Right cardiac atrium (tissue), 5 donors: ENCODE data around the gene IKZF1. TPM values are rescaled to one million over a fixed set of nuclear protein-coding genes. Genes with fewer than 3 reads are reported as not detected.

ENCODE experiments used
- ATAC-seq, 2 donors: fragments of 200-7000 bp; cut with Tn5 transposase; one replicate each; pipeline versions ENCODE4 v1.8.0 to v1.9.1; 2020; ENCODE audit warnings: moderate library complexity in 2 of 2, mild to moderate bottlenecking in 1 of 2
- DNase-seq, 3 donors: peaks; one replicate each; pipeline ENCODE4 v3.0.0-alpha.2; 2020
- H3K27ac ChIP-seq: one replicate; pipeline ENCODE4 v1.5.1; 2013; ENCODE audit warnings: mild to moderate bottlenecking, low read length, control low read depth, moderate library complexity
- H3K27me3 ChIP-seq: one replicate; pipeline ENCODE4 v1.6.1; 2013; ENCODE audit not compliant: control insufficient read depth, insufficient read depth
- H3K4me1 ChIP-seq: one replicate; pipeline ENCODE4 v1.6.1; 2013; ENCODE audit warnings: low read length; ENCODE audit not compliant: control insufficient read depth, insufficient read depth
- H3K4me3 ChIP-seq: one replicate; pipeline ENCODE4 v1.5.1; 2013; ENCODE audit warnings: low read length, control low read depth
- H3K9me3 ChIP-seq: one replicate; pipeline ENCODE4 v1.6.1; 2013; ENCODE audit warnings: low read length; ENCODE audit not compliant: control insufficient read depth
- WGBS: extraction: QIAGEN DNeasy Blood & Tissue Kit; methylation state at CpG from one replicate; pipeline ENCODE4 v1.1.7; 2013; 5-methylcytosine and 5-hydroxymethylcytosine counted together
- intact Hi-C, 4 donors: fragments of 100-400 bp; cut with DNase I; formaldehyde crosslinking; loops; one replicate each; pipeline versions ENCODE4 v1.11.0 to v1.14.0; 2022 to 2023
- polyA plus RNA-seq: library from polyadenylated mRNA; stranded (reverse); fragments of 200-250 nt; gene quantifications from one replicate; pipeline ENCODE4 v1.2.3, GENCODE V29; 2013
- total RNA-seq, 4 donors: library from RNA; stranded (reverse); fragmentation: NEBNext Ultra II Directional; extraction: Animal tissue kit (Norgen Biotek cat#: 25700); gene quantifications; one replicate each; pipeline ENCODE4 v1.2.1, GENCODE V29; 2021
- donor health status: healthy with polysubstance abuse.
- donor health status: DM: no; HTN: yes; CAD: no.
- donor health status: DM: no; HTN: no; CAD: no.
- donor health status: DM: no; HTN: yes; CAD: no; lungs with severe emphysema.
- donor health status: DM: yes; HTN: yes; CAD: no.

The IKZF1 gene
- total and polyA plus RNA-seq, 5 donors, result 0.54 to 6.8 (median 4.2) TPM

GRCh38 chr7:50421043-50421442, 116.5 kb downstream of the IKZF1 start:
- 58% methylated on average over 3 of the region's 3 CpGs for WGBS
- H3K9me3 ChIP-seq, result no peaks in the 10 kb centered on the region
- ATAC-seq, result no peak
- no peaks in the 10 kb centered on the region for H3K4me1 ChIP-seq
- no peak for DNase-seq
- H3K4me3 ChIP-seq, result no peak overlapping the region
- intact Hi-C loops, result loop anchor here in 1 of 4 donors (5.0 kb wide), 1 partner anchor 279 kb away; no protein-coding TSS in a partner anchor
- no peaks in the 10 kb centered on the region for H3K27me3 ChIP-seq
- no peak overlapping the region for H3K27ac ChIP-seq

GRCh38 chr7:50422858-50423257, 118.3 kb downstream of the IKZF1 start:
- ATAC-seq, result no peak
- H3K4me1 ChIP-seq, result no peaks in the 10 kb centered on the region
- intact Hi-C loops, result loop anchor here in 1 of 4 donors (5.0 kb wide), 1 partner anchor 281 kb away; no protein-coding TSS in a partner anchor

GRCh38 chr7:50423860-50424259, 119.3 kb downstream of the IKZF1 start:
- WGBS, result 62% methylated on average over 4 of the region's 4 CpGs
- no peaks in the 10 kb centered on the region for H3K27me3 ChIP-seq
- ATAC-seq (no peak), DNase-seq (no peak)
- H3K9me3 ChIP-seq, result no peaks in the 10 kb centered on the region
- H3K27ac ChIP-seq, result no peak overlapping the region
- H3K4me3 ChIP-seq, result no peak overlapping the region
- intact Hi-C loops, result loop anchor here in 1 of 4 donors (5.0 kb wide), 1 partner anchor 282 kb away; no protein-coding TSS in a partner anchor
- no peaks in the 10 kb centered on the region for H3K4me1 ChIP-seq

More at GRCh38 chr7:50422858-50423257, 118.3 kb downstream of the IKZF1 start:
- Histone ChIP-seq H3K9me3 (no peaks in the 10 kb centered on the region), H3K4me3 (no peak overlapping the region), H3K27ac (no peak overlapping the region), H3K27me3 (no peaks in the 10 kb centered on the region)
- WGBS, result 79% methylated on average over 6 of the region's 6 CpGs
- DNase-seq, result no peak

GRCh38 chr7:50425318-50425717, 120.8 kb downstream of the IKZF1 start:
- WGBS, result 85% methylated on average over 6 of the region's 6 CpGs
- no peak overlapping the region for H3K4me3 ChIP-seq
- no peaks in the 10 kb centered on the region for H3K9me3 ChIP-seq
- H3K27ac ChIP-seq, result no peak overlapping the region
- ATAC-seq, result no peak
- intact Hi-C loops, result no loop called here
- no peaks in the 10 kb centered on the region for H3K4me1 ChIP-seq
- DNase-seq, result no peak
- no peaks in the 10 kb centered on the region for H3K27me3 ChIP-seq

GRCh38 chr7:50426280-50427045, 121.9 kb downstream of the IKZF1 start:
- Histone ChIP-seq H3K9me3 (no peaks in the 10 kb centered on the region), H3K27me3 (no peaks in the 10 kb centered on the region), H3K4me1 (no peaks in the 10 kb centered on the region), H3K4me3 (no peak overlapping the region), H3K27ac (no peak overlapping the region)
- ATAC-seq (no peak), DNase-seq (no peak)
- intact Hi-C loops, result no loop called here
- WGBS, result 85% methylated on average over 5 of the region's 5 CpGs

GRCh38 chr7:50427518-50427917, 123.0 kb downstream of the IKZF1 start:
- ATAC-seq, result no peak
- DNase-seq, result no peak
- H3K9me3 ChIP-seq, result no peaks in the 10 kb centered on the region
- intact Hi-C loops, result no loop called here
- WGBS, result 80% methylated on average over 2 of the region's 2 CpGs
- no peaks in the 10 kb centered on the region for H3K4me1 ChIP-seq
- H3K27me3 ChIP-seq, result no peaks in the 10 kb centered on the region
- H3K4me3 ChIP-seq, result no peak overlapping the region
- no peak overlapping the region for H3K27ac ChIP-seq

GRCh38 chr7:50428911-50429310, 124.4 kb downstream of the IKZF1 start:
- Histone ChIP-seq H3K27ac (no peak overlapping the region), H3K27me3 (no peaks in the 10 kb centered on the region), H3K4me3 (no peak overlapping the region), H3K9me3 (no peaks in the 10 kb centered on the region), H3K4me1 (no peaks in the 10 kb centered on the region)
- intact Hi-C loops, result no loop called here
- ATAC-seq, result no peak
- 77% methylated on average over 3 of the region's 3 CpGs for WGBS
- DNase-seq, result no peak

GRCh38 chr7:50431316-50431715, 126.8 kb downstream of the IKZF1 start:
- Histone ChIP-seq H3K4me3 (no peak overlapping the region), H3K27ac (no peak overlapping the region), H3K4me1 (no peaks in the 10 kb centered on the region), H3K27me3 (no peaks in the 10 kb centered on the region), H3K9me3 (no peaks in the 10 kb centered on the region)
- no peak for ATAC-seq
- no peak for DNase-seq
- WGBS, result 80% methylated on average over 2 of the region's 2 CpGs
- intact Hi-C loops, result no loop called here

- Histone ChIP-seq H3K4me3 (no peak overlapping the region), H3K4me1 (no peaks in the 10 kb centered on the region), H3K27ac (no peak overlapping the region), H3K27me3 (no peaks in the 10 kb centered on the region), H3K9me3 (no peaks in the 10 kb centered on the region)
- 72% methylated on average over 4 of the region's 4 CpGs for WGBS
- no peak for ATAC-seq
- intact Hi-C loops, result no loop called here
- DNase-seq, result no peak
Observed at GRCh38 chr7:50431722-50432305, 127.3 kb downstream of the IKZF1 start.

GRCh38 chr7:50436133-50436806, 131.8 kb downstream of the IKZF1 start:
- ATAC-seq (no peak), DNase-seq (no peak)
- intact Hi-C loops, result no loop called here
- WGBS, result 74% methylated on average over 3 of the region's 3 CpGs
- Histone ChIP-seq H3K4me3 (no peak overlapping the region), H3K4me1 (no peaks in the 10 kb centered on the region), H3K27me3 (no peaks in the 10 kb centered on the region), H3K9me3 (no peaks in the 10 kb centered on the region), H3K27ac (no peak overlapping the region)

- Histone ChIP-seq H3K27me3 (no peaks in the 10 kb centered on the region), H3K4me3 (no peak overlapping the region), H3K9me3 (no peaks in the 10 kb centered on the region), H3K27ac (no peak overlapping the region), H3K4me1 (no peaks in the 10 kb centered on the region)
- DNase-seq, result no peak
- WGBS, result 78% methylated on average over 4 of the region's 4 CpGs
- ATAC-seq, result no peak
- intact Hi-C loops, result no loop called here
Observed at GRCh38 chr7:50446542-50446960, 142.0 kb downstream of the IKZF1 start.
